AG04450 (cell line): ENCODE data around the gene SYCE3. TPM values are rescaled to one million over a fixed set of nuclear protein-coding genes. Genes with fewer than 3 reads are reported as not detected.

Experiments
- CTCF ChIA-PET: fragments of 300-600, 350-600 bp; formaldehyde crosslinking; extraction: SDS; loops from one replicate; lab custom pipeline; 2022; ENCODE audit warnings: antibody characterized with exemption, inconsistent platforms; lab: Charles Lee
- POLR2A ChIA-PET: fragments of 350-600 bp; formaldehyde crosslinking; extraction: SDS; loops from one replicate; lab custom pipeline; 2021; ENCODE audit warnings: antibody characterized with exemption, inconsistent platforms; lab: Yijun Ruan, JAX
- DNase-seq: peaks from one replicate; pipeline ENCODE4 v3.0.0-alpha.2; 2011; ENCODE audit warnings: low read depth, low spot score
- H3K27ac ChIP-seq: one replicate; pipeline ENCODE4 v1.5.1; 2012; ENCODE audit warnings: low read depth, low read length, control low read depth
- H3K27me3 ChIP-seq: one replicate; pipeline ENCODE4 v1.6.0; 2012; ENCODE audit warnings: low read length; ENCODE audit not compliant: control insufficient read depth, insufficient read depth
- H3K4me3 ChIP-seq: 2 replicates; pipeline ENCODE4 v1.5.1; 2011; ENCODE audit warnings: mild to moderate bottlenecking, low read depth, low read length, control low read depth
- H3K9me3 ChIP-seq: 2 replicates; pipeline ENCODE4 v1.5.1; 2012; ENCODE audit warnings: low read length; ENCODE audit not compliant: control insufficient read depth, insufficient read depth
- CTCF ChIP-seq: IDR thresholded peaks from 2 replicates; pipeline ENCODE4 v1.5.1; 2011; ENCODE audit warnings: low read depth, low read length, control low read depth, inconsistent platforms
- polyA plus RNA-seq: library from polyadenylated mRNA; depleted of rRNA; stranded (reverse); fragments of >200 nt; gene quantifications from 2 replicates; pipeline ENCODE4 v1.2.3, GENCODE V29; 2011

SYCE3 gene
- polyA plus RNA-seq, 1 experiment = not detected

- CTCF ChIA-PET = interaction anchor here (1.2 to 1.5 kb wide), 3 partner anchors 25 to 62 kb away, joined by 3 read pairs; partner anchors contain the start of gene SYCE3
- H3K4me3 ChIP-seq = no peak overlapping the region
These were observed 24.7 kb upstream of the SYCE3 start for GRCh38 chr22:50587407-50587806.

GRCh38 chr22:50586416-50586815 lies 23.7 kb upstream of the SYCE3 start:
- no peak for DNase-seq
- Histone ChIP-seq H3K9me3 (no peaks in the 10 kb centered on the region), H3K4me3 (no peak overlapping the region), H3K27ac (no peak overlapping the region), H3K27me3 (peaks cover 13% of the 10 kb centered on the region)
- ChIA-PET CTCF (interaction anchor here (1.2 kb wide), 1 partner anchor 61 kb away, joined by 3 read pairs; no protein-coding TSS in a partner anchor), POLR2A (no interaction called here)
- no peak for TF ChIP-seq CTCF

More at GRCh38 chr22:50587407-50587806, 24.7 kb upstream of the SYCE3 start:
- TF ChIP-seq CTCF = no peak
- Histone ChIP-seq H3K27ac (no peak overlapping the region), H3K27me3 (peaks cover 17% of the 10 kb centered on the region), H3K9me3 (no peaks in the 10 kb centered on the region)
- POLR2A ChIA-PET = interaction anchor here (1.0 kb wide), 1 partner anchor 12 kb away, joined by 3 read pairs; no protein-coding TSS in a partner anchor
- DNase-seq = no peak

GRCh38 chr22:50585781-50586180 lies 23.1 kb upstream of the SYCE3 start:
- DNase-seq = no peak
- POLR2A ChIA-PET = no interaction called here

GRCh38 chr22:50585238-50585637 lies 22.5 kb upstream of the SYCE3 start:
- Histone ChIP-seq H3K4me3 (no peak overlapping the region), H3K27me3 (peaks cover 13% of the 10 kb centered on the region), H3K9me3 (no peaks in the 10 kb centered on the region), H3K27ac (no peak overlapping the region)
- CTCF ChIA-PET = interaction anchor here (0.8 to 1.5 kb wide), 2 partner anchors 22 to 36 kb away, joined by 3 to 8 read pairs; partner anchors contain the start of gene SYCE3
- TF ChIP-seq CTCF = no peak
- DNase-seq = no peak
- POLR2A ChIA-PET = no interaction called here

More at GRCh38 chr22:50585781-50586180, 23.1 kb upstream of the SYCE3 start:
- Histone ChIP-seq H3K27me3 (peaks cover 13% of the 10 kb centered on the region), H3K9me3 (no peaks in the 10 kb centered on the region), H3K27ac (no peak overlapping the region), H3K4me3 (no peak overlapping the region)
- no peak for TF ChIP-seq CTCF
- CTCF ChIA-PET = interaction anchor here (1.5 kb wide), 1 partner anchor 23 kb away, joined by 8 read pairs; the partner anchor contains the start of gene SYCE3
